UCSD-AML1 (cell line): ENCODE results near the gene LRFN5.
"Not testable (repeated sequence)": the region's sequence is repeated elsewhere in the genome, so short reads cannot be mapped to it uniquely, and the experiment has no call there.

Source experiments
- DNase-seq: peaks from one replicate; lab custom pipeline; 2025; ENCODE audit not compliant: unreplicated experiment; lab: John Stamatoyannopoulos, UW

Gene LRFN5

GRCh38 chr14:41636492-41637392, 30.1 kb downstream of the LRFN5 start:
- no peak for DNase-seq

- DNase-seq, result no peak
Measured at GRCh38 chr14:41641690-41642089, 35.0 kb downstream of the LRFN5 start.

- DNase-seq, result no peak
Measured at GRCh38 chr14:41642367-41642766, 35.7 kb downstream of the LRFN5 start.

- no peak for DNase-seq
Measured at GRCh38 chr14:41642789-41643188, 36.1 kb downstream of the LRFN5 start.

GRCh38 chr14:41644606-41645005, 37.9 kb downstream of the LRFN5 start:
- no peak for DNase-seq

GRCh38 chr14:41650802-41651201, 44.1 kb downstream of the LRFN5 start:
- DNase-seq, result no peak

- no peak for DNase-seq
Measured at GRCh38 chr14:41654196-41654595, 47.5 kb downstream of the LRFN5 start.

- DNase-seq, result no peak
Measured at GRCh38 chr14:41662780-41663472, 56.2 kb downstream of the LRFN5 start.

GRCh38 chr14:41663473-41663850, 56.8 kb downstream of the LRFN5 start:
- DNase-seq, result no peak

GRCh38 chr14:41666301-41666700, 59.6 kb downstream of the LRFN5 start:
- no peak for DNase-seq

- DNase-seq, result no peak
Measured at GRCh38 chr14:41668356-41668755, 61.7 kb downstream of the LRFN5 start.

GRCh38 chr14:41673601-41674000, 66.9 kb downstream of the LRFN5 start:
- not testable (repeated sequence) for DNase-seq

GRCh38 chr14:41674511-41674971, 67.9 kb downstream of the LRFN5 start:
- DNase-seq, result not testable (repeated sequence)

- no peak for DNase-seq
Measured at GRCh38 chr14:41699486-41699885, 92.8 kb downstream of the LRFN5 start.

- no peak for DNase-seq
Measured at GRCh38 chr14:41718477-41719166, 111.9 kb downstream of the LRFN5 start.

- no peak for DNase-seq
Measured at GRCh38 chr14:41739203-41739602, 132.5 kb downstream of the LRFN5 start.

- no peak for DNase-seq
Measured at GRCh38 chr14:41743140-41743539, 136.5 kb downstream of the LRFN5 start.

- no peak for DNase-seq
Measured at GRCh38 chr14:41749429-41749828, 142.8 kb downstream of the LRFN5 start.

GRCh38 chr14:41750575-41750974, 143.9 kb downstream of the LRFN5 start:
- not testable (repeated sequence) for DNase-seq

GRCh38 chr14:41758011-41758665, 151.5 kb downstream of the LRFN5 start:
- no peak for DNase-seq

- no peak for DNase-seq
Measured at GRCh38 chr14:41761204-41761603, 154.5 kb downstream of the LRFN5 start.
